MCF 10A (cell line): ENCODE results near the gene QKI. TPM values are rescaled to one million over a fixed set of nuclear protein-coding genes. Genes with fewer than 3 reads are reported as not detected.

Source experiments
- BruUV-seq: library from RNA; stranded (reverse); fragments of 400-500 nt; replicated peaks from 2 replicates; lab custom pipeline; 2021; lab: Mats Ljungman, UMichigan
- CTCF ChIA-PET: fragments of 300-600 bp; sonication (Branson Sonifier 250); formaldehyde crosslinking; extraction: SDS; loops from one replicate; lab custom pipeline; 2021; ENCODE audit warnings: antibody characterized with exemption, inconsistent platforms; lab: Yijun Ruan, JAX
- POLR2A ChIA-PET: fragments of 300-600, 350-650 bp; sonication (Branson Sonifier 250); formaldehyde crosslinking; extraction: SDS; loops from one replicate; lab custom pipeline; 2020; ENCODE audit warnings: antibody characterized with exemption, inconsistent platforms; lab: Yijun Ruan, JAX
- DNase-seq: peaks from one replicate; pipeline ENCODE4 v3.0.0-alpha.2; 2018; ENCODE audit not compliant: unreplicated experiment
- H3K27ac Mint-ChIP-seq: one replicate; pipeline ENCODE4 v1.8.0; 2022; ENCODE audit warnings: mild to moderate bottlenecking, low read depth, mixed read lengths; ENCODE audit not compliant: unreplicated experiment
- H3K27me3 Mint-ChIP-seq: one replicate; pipeline ENCODE4 v1.8.0; 2022; ENCODE audit warnings: mixed read lengths; ENCODE audit not compliant: insufficient read depth, unreplicated experiment
- H3K36me3 Mint-ChIP-seq: one replicate; pipeline ENCODE4 v1.8.0; 2022; ENCODE audit warnings: mild to moderate bottlenecking, moderate library complexity, mixed read lengths; ENCODE audit not compliant: insufficient read depth, unreplicated experiment
- H3K4me1 Mint-ChIP-seq: one replicate; pipeline ENCODE4 v1.8.0; 2022; ENCODE audit warnings: mixed read lengths; ENCODE audit not compliant: insufficient read depth, unreplicated experiment
- H3K4me3 Mint-ChIP-seq: one replicate; pipeline ENCODE4 v1.8.0; 2022; ENCODE audit warnings: mild to moderate bottlenecking, moderate library complexity, mixed read lengths; ENCODE audit not compliant: unreplicated experiment
- H3K9me3 Mint-ChIP-seq: one replicate; pipeline ENCODE4 v1.8.0; 2022; ENCODE audit warnings: mixed read lengths; ENCODE audit not compliant: unreplicated experiment
- CTCF ChIP-seq: fragments of 200-600 bp; IDR thresholded peaks from one replicate; pipeline ENCODE4 v1.8.0; 2022; ENCODE audit warnings: antibody characterized with exemption, mild to moderate bottlenecking; ENCODE audit not compliant: unreplicated experiment
- intact Hi-C: fragments of 100-400 bp; cut with micrococcal nuclease; formaldehyde crosslinking; loops from 2 replicates; pipeline ENCODE4 v1.14.1; 2022
- total RNA-seq: library from RNA; stranded (reverse); gene quantifications from 2 replicates; pipeline ENCODE4 v1.2.3, GENCODE V29; 2022

QKI gene
- total RNA-seq, 1 experiment from 2014 or later = 272 TPM

GRCh38 chr6:163494279-163494727, 79.8 kb downstream of the QKI start:
- POLR2A ChIA-PET = no interaction called here
- Mint-ChIP-seq H3K9me3 (no peaks in the 10 kb centered on the region), H3K4me3 (no peak overlapping the region), H3K27me3 (no peaks in the 10 kb centered on the region), H3K36me3 (peaks cover 6% of the 10 kb centered on the region), H3K27ac (peak overlapping the region; percentile 36), H3K4me1 (peaks cover 35% of the 10 kb centered on the region)
- TF ChIP-seq CTCF = no peak
- intact Hi-C loops = no loop called here
- peak; percentile 21 for DNase-seq
- BruUV-seq = no TSS peak
- CTCF ChIA-PET = no interaction called here

GRCh38 chr6:163496205-163496604, 81.7 kb downstream of the QKI start:
- POLR2A ChIA-PET = no interaction called here
- Mint-ChIP-seq H3K4me3 (no peak overlapping the region), H3K27ac (no peak overlapping the region), H3K36me3 (peaks cover 14% of the 10 kb centered on the region), H3K4me1 (peaks cover 28% of the 10 kb centered on the region), H3K27me3 (no peaks in the 10 kb centered on the region), H3K9me3 (peaks cover 7% of the 10 kb centered on the region)
- intact Hi-C loops = no loop called here
- no peak for TF ChIP-seq CTCF
- DNase-seq = no peak
- CTCF ChIA-PET = no interaction called here
- no TSS peak for BruUV-seq

- ChIA-PET CTCF (interaction anchor here (0.6 to 1.0 kb wide), 3 partner anchors 10 to 643 kb away, joined by 3 read pairs; no protein-coding TSS in a partner anchor), POLR2A (no interaction called here)
- TF ChIP-seq CTCF = no peak
- no peak overlapping the region for H3K27ac Mint-ChIP-seq
- intact Hi-C loops = no loop called here
- no TSS peak for BruUV-seq
- no peak for DNase-seq
- H3K4me3 Mint-ChIP-seq = no peak overlapping the region
- peaks cover 19% of the 10 kb centered on the region for H3K4me1 Mint-ChIP-seq
- peaks cover 7% of the 10 kb centered on the region for H3K9me3 Mint-ChIP-seq
- H3K36me3 Mint-ChIP-seq = peaks cover 18% of the 10 kb centered on the region
- no peaks in the 10 kb centered on the region for H3K27me3 Mint-ChIP-seq
Measured at GRCh38 chr6:163500105-163500504, 85.6 kb downstream of the QKI start.

GRCh38 chr6:163501026-163501425, 86.5 kb downstream of the QKI start:
- no peak for DNase-seq
- POLR2A ChIA-PET = interaction anchor here (0.7 to 0.8 kb wide), 2 partner anchors 13 to 15 kb away, joined by 3 to 4 read pairs; no protein-coding TSS in a partner anchor
- BruUV-seq = no TSS peak
- Mint-ChIP-seq H3K4me1 (peaks cover 16% of the 10 kb centered on the region), H3K27me3 (no peaks in the 10 kb centered on the region), H3K27ac (no peak overlapping the region), H3K4me3 (no peak overlapping the region), H3K36me3 (peaks cover 26% of the 10 kb centered on the region), H3K9me3 (peaks cover 7% of the 10 kb centered on the region)
- intact Hi-C loops = no loop called here
- CTCF ChIA-PET = interaction anchor here (0.7 to 1.0 kb wide), 3 partner anchors 10 to 1400 kb away, joined by 3 to 4 read pairs (median 4); no protein-coding TSS in a partner anchor
- TF ChIP-seq CTCF = no peak
